Stimulated activated memory B cell treated with anti-CD40 and anti-IgM and Interleukin-4, amounts not matched to agents 10 μg/mL and 1 μg/mL and 100 μg/mL, for 72 hours (primary cell): ENCODE data around the gene RASA1.
A peak's percentile ranks its signal among the peaks of the same experiment; 100 is the strongest.
"Not testable (repeated sequence)": the region's sequence is repeated elsewhere in the genome, so short reads cannot be mapped to it uniquely, and the experiment has no call there.

Experiments used
- ATAC-seq: fragments of 150-1000 bp; cut with Tn5 transposase; 2 replicates; pipeline ENCODE4 v1.10.0; 2021
- H3K27ac Mint-ChIP-seq: one replicate; pipeline ENCODE4 v1.8.0; 2022; ENCODE audit warnings: mild to moderate bottlenecking, mixed read lengths
- H3K27me3 Mint-ChIP-seq: one replicate; pipeline ENCODE4 v1.8.0; 2022; ENCODE audit warnings: mixed read lengths
- H3K36me3 Mint-ChIP-seq: one replicate; pipeline ENCODE4 v1.8.0; 2022; ENCODE audit warnings: mixed read lengths
- H3K4me1 Mint-ChIP-seq: one replicate; pipeline ENCODE4 v1.8.0; 2022; ENCODE audit warnings: mixed read lengths
- H3K4me3 Mint-ChIP-seq: one replicate; pipeline ENCODE4 v1.8.0; 2022; ENCODE audit warnings: mild to moderate bottlenecking, moderate library complexity, mixed read lengths
- H3K9me3 Mint-ChIP-seq: one replicate; pipeline ENCODE4 v1.8.0; 2022; ENCODE audit warnings: mixed read lengths

Gene RASA1

GRCh38 chr5:87268126-87268969, 665 bp downstream of the RASA1 start:
- peak overlapping the region; percentile 92 for H3K27ac Mint-ChIP-seq
- H3K4me1 Mint-ChIP-seq, result peaks cover 33% of the 10 kb centered on the region

GRCh38 chr5:87268970-87269377, 1.3 kb downstream of the RASA1 start:
- no peaks in the 10 kb centered on the region for H3K9me3 Mint-ChIP-seq
- H3K4me1 Mint-ChIP-seq, result peaks cover 38% of the 10 kb centered on the region
- peak overlapping the region; percentile 99 for H3K4me3 Mint-ChIP-seq
- no peaks in the 10 kb centered on the region for H3K27me3 Mint-ChIP-seq
- H3K36me3 Mint-ChIP-seq, result no peaks in the 10 kb centered on the region
- H3K27ac Mint-ChIP-seq, result peak overlapping the region; percentile 92
- ATAC-seq, result no peak

More at GRCh38 chr5:87268126-87268969, 665 bp downstream of the RASA1 start:
- Mint-ChIP-seq H3K4me3 (peak overlapping the region; percentile 99), H3K27me3 (no peaks in the 10 kb centered on the region), H3K36me3 (no peaks in the 10 kb centered on the region), H3K9me3 (no peaks in the 10 kb centered on the region)
- ATAC-seq, result peak; percentile 83

GRCh38 chr5:87270888-87271287, 3.2 kb downstream of the RASA1 start:
- not testable (repeated sequence) for H3K4me3 Mint-ChIP-seq, H3K9me3 Mint-ChIP-seq, H3K27me3 Mint-ChIP-seq, ATAC-seq, H3K27ac Mint-ChIP-seq
- H3K36me3 Mint-ChIP-seq, result peaks cover 14% of the 10 kb centered on the region
- H3K4me1 Mint-ChIP-seq, result peaks cover 56% of the 10 kb centered on the region

- Mint-ChIP-seq H3K36me3 (peaks cover 48% of the 10 kb centered on the region), H3K27me3 (no peaks in the 10 kb centered on the region), H3K27ac (no peak overlapping the region), H3K4me1 (peaks cover 47% of the 10 kb centered on the region), H3K4me3 (no peak overlapping the region), H3K9me3 (no peaks in the 10 kb centered on the region)
- no peak for ATAC-seq
Measured at GRCh38 chr5:87276655-87277054, 9.0 kb downstream of the RASA1 start.

GRCh38 chr5:87277279-87277835, 9.7 kb downstream of the RASA1 start:
- peaks cover 55% of the 10 kb centered on the region for H3K36me3 Mint-ChIP-seq
- ATAC-seq, result no peak
- no peak overlapping the region for H3K4me3 Mint-ChIP-seq
- H3K27ac Mint-ChIP-seq, result no peak overlapping the region
- H3K27me3 Mint-ChIP-seq, result no peaks in the 10 kb centered on the region
- peaks cover 54% of the 10 kb centered on the region for H3K4me1 Mint-ChIP-seq
- no peaks in the 10 kb centered on the region for H3K9me3 Mint-ChIP-seq

GRCh38 chr5:87278590-87279100, 11.0 kb downstream of the RASA1 start:
- peaks cover 61% of the 10 kb centered on the region for H3K4me1 Mint-ChIP-seq
- no peak overlapping the region for H3K27ac Mint-ChIP-seq
- H3K27me3 Mint-ChIP-seq, result no peaks in the 10 kb centered on the region
- peaks cover 60% of the 10 kb centered on the region for H3K36me3 Mint-ChIP-seq
- no peaks in the 10 kb centered on the region for H3K9me3 Mint-ChIP-seq
- H3K4me3 Mint-ChIP-seq, result no peak overlapping the region
- ATAC-seq, result no peak

GRCh38 chr5:87282269-87282668, 14.6 kb downstream of the RASA1 start:
- H3K9me3 Mint-ChIP-seq, result no peaks in the 10 kb centered on the region
- peaks cover 46% of the 10 kb centered on the region for H3K36me3 Mint-ChIP-seq
- H3K4me1 Mint-ChIP-seq, result peaks cover 39% of the 10 kb centered on the region
- no peak for ATAC-seq
- H3K27ac Mint-ChIP-seq, result peak overlapping the region; percentile 64
- H3K4me3 Mint-ChIP-seq, result no peak overlapping the region
- no peaks in the 10 kb centered on the region for H3K27me3 Mint-ChIP-seq

GRCh38 chr5:87287266-87287665, 19.6 kb downstream of the RASA1 start:
- peaks cover 36% of the 10 kb centered on the region for H3K4me1 Mint-ChIP-seq
- peaks cover 43% of the 10 kb centered on the region for H3K36me3 Mint-ChIP-seq
- not testable (repeated sequence) for H3K27ac Mint-ChIP-seq, H3K4me3 Mint-ChIP-seq, H3K9me3 Mint-ChIP-seq, H3K27me3 Mint-ChIP-seq, ATAC-seq

- Mint-ChIP-seq H3K36me3 (peaks cover 38% of the 10 kb centered on the region), H3K9me3 (no peaks in the 10 kb centered on the region), H3K4me3 (no peak overlapping the region), H3K4me1 (peaks cover 79% of the 10 kb centered on the region), H3K27me3 (no peaks in the 10 kb centered on the region), H3K27ac (peak overlapping the region; percentile 78)
- ATAC-seq, result no peak
Measured at GRCh38 chr5:87298692-87299362, 31.1 kb downstream of the RASA1 start.

GRCh38 chr5:87300176-87300575, 32.5 kb downstream of the RASA1 start:
- H3K36me3 Mint-ChIP-seq, result peaks cover 51% of the 10 kb centered on the region
- no peaks in the 10 kb centered on the region for H3K9me3 Mint-ChIP-seq
- ATAC-seq, result no peak
- H3K4me3 Mint-ChIP-seq, result no peak overlapping the region
- H3K27ac Mint-ChIP-seq, result no peak overlapping the region
- no peaks in the 10 kb centered on the region for H3K27me3 Mint-ChIP-seq
- peaks cover 67% of the 10 kb centered on the region for H3K4me1 Mint-ChIP-seq

GRCh38 chr5:87300744-87301143, 33.1 kb downstream of the RASA1 start:
- Mint-ChIP-seq H3K36me3 (peaks cover 57% of the 10 kb centered on the region), H3K9me3 (peaks cover 3% of the 10 kb centered on the region), H3K4me1 (peaks cover 71% of the 10 kb centered on the region), H3K4me3 (no peak overlapping the region), H3K27me3 (no peaks in the 10 kb centered on the region), H3K27ac (no peak overlapping the region)
- peak; percentile 55 for ATAC-seq

GRCh38 chr5:87302061-87302460, 34.4 kb downstream of the RASA1 start:
- no peaks in the 10 kb centered on the region for H3K27me3 Mint-ChIP-seq
- H3K36me3 Mint-ChIP-seq, result peaks cover 59% of the 10 kb centered on the region
- H3K9me3 Mint-ChIP-seq, result peaks cover 4% of the 10 kb centered on the region
- H3K27ac Mint-ChIP-seq, result no peak overlapping the region
- H3K4me1 Mint-ChIP-seq, result peaks cover 71% of the 10 kb centered on the region
- H3K4me3 Mint-ChIP-seq, result no peak overlapping the region
- ATAC-seq, result no peak

- H3K27ac Mint-ChIP-seq, result no peak overlapping the region
- H3K9me3 Mint-ChIP-seq, result peaks cover 4% of the 10 kb centered on the region
- H3K36me3 Mint-ChIP-seq, result peaks cover 62% of the 10 kb centered on the region
- peaks cover 71% of the 10 kb centered on the region for H3K4me1 Mint-ChIP-seq
- H3K4me3 Mint-ChIP-seq, result no peak overlapping the region
- H3K27me3 Mint-ChIP-seq, result no peaks in the 10 kb centered on the region
- no peak for ATAC-seq
Measured at GRCh38 chr5:87303324-87303723, 35.6 kb downstream of the RASA1 start.

GRCh38 chr5:87306090-87306489, 38.4 kb downstream of the RASA1 start:
- H3K27me3 Mint-ChIP-seq, H3K27ac Mint-ChIP-seq, H3K9me3 Mint-ChIP-seq, ATAC-seq, H3K4me3 Mint-ChIP-seq: not testable (repeated sequence)
- Mint-ChIP-seq H3K4me1 (peaks cover 61% of the 10 kb centered on the region), H3K36me3 (peaks cover 52% of the 10 kb centered on the region)

GRCh38 chr5:87307796-87308423, 40.2 kb downstream of the RASA1 start:
- H3K9me3 Mint-ChIP-seq, result peaks cover 4% of the 10 kb centered on the region
- ATAC-seq, result peak; percentile 86
- H3K36me3 Mint-ChIP-seq, result peaks cover 50% of the 10 kb centered on the region
- peaks cover 52% of the 10 kb centered on the region for H3K4me1 Mint-ChIP-seq
- no peaks in the 10 kb centered on the region for H3K27me3 Mint-ChIP-seq
- H3K27ac Mint-ChIP-seq, result no peak overlapping the region
- H3K4me3 Mint-ChIP-seq, result peak overlapping the region; percentile 27
